ENCODE measurements around the gene DROSHA. TPM values are rescaled to one million over a fixed set of nuclear protein-coding genes. Genes with fewer than 3 reads are reported as not detected.
A peak's percentile ranks its signal among the peaks of the same experiment; 100 is the strongest.

The DROSHA gene
- polyA plus RNA-seq, 3 donors, result 2.2 to 12.6 (median 7.6) TPM

GRCh38 chr5:31479706-31480105, 52.2 kb downstream of the DROSHA start:
- no peak overlapping the region for H3K4me3 Mint-ChIP-seq
- intact Hi-C loops (cut with micrococcal nuclease), result no loop called here
- Histone ChIP-seq H2AFZ (ENCODE audit: insufficient read depth, low read depth, low read length, poor library complexity, severe bottlenecking) (no peak overlapping the region), H3K4me1 (ENCODE audit: control insufficient read depth in 1 of 2, insufficient read depth in 2 of 2, low read length in 2 of 2) (no peaks in the 10 kb centered on the region), H3K4me2 (replicated peaks; ENCODE audit: extremely low read depth, low read length, poor library complexity, severe bottlenecking) (no peak overlapping the region), H3K36me3 (replicated peaks in 1 of 2; ENCODE audit: control insufficient read depth in 1 of 2, insufficient read depth in 2 of 2, low read length in 2 of 2) (peaks cover 30 to 68% of the 10 kb centered on the region in 2 donors), H3K4me3 (replicated peaks in 1 of 3; ENCODE audit: low read depth in 2 of 3, low read length in 3 of 3) (no peak overlapping the region), H3K27me3 (ENCODE audit: control insufficient read depth in 2 of 2, insufficient read depth in 2 of 2, low read length in 2 of 2) (no peaks in the 10 kb centered on the region), H3K9me3 (replicated peaks in 1 of 2; ENCODE audit: control insufficient read depth in 1 of 2, insufficient read depth in 1 of 2, low read length in 2 of 2) (no peaks in the 10 kb centered on the region), H3K79me2 (ENCODE audit: insufficient read depth, low read length) (no peaks in the 10 kb centered on the region), H4K20me1 (ENCODE audit: insufficient read depth, low read length) (no peaks in the 10 kb centered on the region), H3K27ac (ENCODE audit: low read depth in 1 of 2, low read length in 2 of 2) (no peak overlapping the region), H3K9ac (ENCODE audit: insufficient read depth, low read length, poor library complexity, severe bottlenecking) (no peak overlapping the region)
- H3K27me3 Mint-ChIP-seq (ENCODE audit: low read depth in 3 of 3), result no peaks in the 10 kb centered on the region
- TF ChIP-seq, protein P1, sequence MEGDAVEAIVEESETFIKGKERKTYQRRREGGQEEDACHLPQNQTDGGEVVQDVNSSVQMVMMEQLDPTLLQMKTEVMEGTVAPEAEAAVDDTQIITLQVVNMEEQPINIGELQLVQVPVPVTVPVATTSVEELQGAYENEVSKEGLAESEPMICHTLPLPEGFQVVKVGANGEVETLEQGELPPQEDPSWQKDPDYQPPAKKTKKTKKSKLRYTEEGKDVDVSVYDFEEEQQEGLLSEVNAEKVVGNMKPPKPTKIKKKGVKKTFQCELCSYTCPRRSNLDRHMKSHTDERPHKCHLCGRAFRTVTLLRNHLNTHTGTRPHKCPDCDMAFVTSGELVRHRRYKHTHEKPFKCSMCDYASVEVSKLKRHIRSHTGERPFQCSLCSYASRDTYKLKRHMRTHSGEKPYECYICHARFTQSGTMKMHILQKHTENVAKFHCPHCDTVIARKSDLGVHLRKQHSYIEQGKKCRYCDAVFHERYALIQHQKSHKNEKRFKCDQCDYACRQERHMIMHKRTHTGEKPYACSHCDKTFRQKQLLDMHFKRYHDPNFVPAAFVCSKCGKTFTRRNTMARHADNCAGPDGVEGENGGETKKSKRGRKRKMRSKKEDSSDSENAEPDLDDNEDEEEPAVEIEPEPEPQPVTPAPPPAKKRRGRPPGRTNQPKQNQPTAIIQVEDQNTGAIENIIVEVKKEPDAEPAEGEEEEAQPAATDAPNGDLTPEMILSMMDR (IDR thresholded peaks at IDR 0.05), result no peak
- peaks cover 44 to 46% of the 10 kb centered on the region in 2 donors for H3K36me3 Mint-ChIP-seq
- no CpG with 5 or more reads among the region's 2 CpGs for WGBS (ENCODE audit: insufficient coverage)
- peaks cover 5% of the 10 kb centered on the region for H3K4me1 Mint-ChIP-seq
- no peaks in the 10 kb centered on the region for H3K9me3 Mint-ChIP-seq
- DNase-seq, result no peak
- H3K27ac Mint-ChIP-seq, result no peak overlapping the region

DNA sequence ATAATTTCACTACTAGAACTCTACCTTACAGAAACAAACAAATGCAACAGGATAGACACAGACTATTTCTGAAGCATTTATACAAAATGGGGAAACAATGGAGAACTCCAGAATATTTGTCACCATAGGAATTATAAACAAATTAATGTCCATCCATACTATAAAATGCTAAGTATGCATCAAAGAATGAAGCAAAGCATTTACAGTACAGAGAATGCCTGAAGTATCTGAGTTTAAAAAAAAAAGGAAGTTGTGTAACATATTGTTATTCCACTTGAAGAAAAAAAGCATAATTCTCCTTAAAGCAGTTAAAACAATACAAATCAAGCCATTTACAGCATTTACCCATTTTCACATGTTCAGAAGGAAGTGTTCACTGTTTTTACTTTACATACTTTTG, 53.0 kb downstream of the DROSHA start:
- H3K36me3 Mint-ChIP-seq, result peaks cover 40% of the 10 kb centered on the region in 2 donors
- H3K27ac ChIP-seq (ENCODE audit: low read depth in 1 of 2, low read length in 2 of 2), result peak overlapping the region in 1 of 2 donors; percentile 22
- no peak overlapping the region for H3K9ac ChIP-seq (ENCODE audit: insufficient read depth, low read length, poor library complexity, severe bottlenecking)
- intact Hi-C loops (cut with micrococcal nuclease), result no loop called here
- no peaks in the 10 kb centered on the region for H3K79me2 ChIP-seq (ENCODE audit: insufficient read depth, low read length)
- no peak overlapping the region for H3K4me2 ChIP-seq (replicated peaks; ENCODE audit: extremely low read depth, low read length, poor library complexity, severe bottlenecking)
- peak overlapping the region in 1 of 7 donors; percentile 43 for H3K27ac Mint-ChIP-seq
- peaks cover 5% of the 10 kb centered on the region for H3K4me1 Mint-ChIP-seq
- H3K9me3 Mint-ChIP-seq, result no peaks in the 10 kb centered on the region
- H2AFZ ChIP-seq (ENCODE audit: insufficient read depth, low read depth, low read length, poor library complexity, severe bottlenecking), result no peak overlapping the region
- H3K4me3 Mint-ChIP-seq, result no peak overlapping the region
- no peak overlapping the region for H3K4me3 ChIP-seq (replicated peaks in 1 of 3; ENCODE audit: low read depth in 2 of 3, low read length in 3 of 3)
- H3K36me3 ChIP-seq (replicated peaks in 1 of 2; ENCODE audit: control insufficient read depth in 1 of 2, insufficient read depth in 2 of 2, low read length in 2 of 2), result peaks cover 25 to 62% of the 10 kb centered on the region in 2 donors
- H3K4me1 ChIP-seq (ENCODE audit: control insufficient read depth in 1 of 2, insufficient read depth in 2 of 2, low read length in 2 of 2), result no peaks in the 10 kb centered on the region
- H3K27me3 ChIP-seq (ENCODE audit: control insufficient read depth in 2 of 2, insufficient read depth in 2 of 2, low read length in 2 of 2), result no peaks in the 10 kb centered on the region
- H3K9me3 ChIP-seq (replicated peaks in 1 of 2; ENCODE audit: control insufficient read depth in 1 of 2, insufficient read depth in 1 of 2, low read length in 2 of 2), result no peaks in the 10 kb centered on the region
- TF ChIP-seq, protein P1 (IDR thresholded peaks at IDR 0.05), result no peak
- no peak for DNase-seq
- no peaks in the 10 kb centered on the region for H4K20me1 ChIP-seq (ENCODE audit: insufficient read depth, low read length)
- H3K27me3 Mint-ChIP-seq (ENCODE audit: low read depth in 3 of 3), result no peaks in the 10 kb centered on the region
